WI38 (cell line): ENCODE data around the gene KCTD1.
A peak's percentile ranks its signal among the peaks of the same experiment; 100 is the strongest.

Source experiments
- H3K4me3 ChIP-seq: 2 replicates; pipeline ENCODE4 v1.5.1; 2011; ENCODE audit warnings: low read depth, mild to moderate bottlenecking, control low read depth, low read length
- TF ChIP-seq, protein P1 (sequence below): IDR thresholded peaks from 2 replicates; pipeline ENCODE4 v1.5.1; 2012; ENCODE audit warnings: low read depth, mild to moderate bottlenecking, control low read depth, low read length

The KCTD1 gene

DNA sequence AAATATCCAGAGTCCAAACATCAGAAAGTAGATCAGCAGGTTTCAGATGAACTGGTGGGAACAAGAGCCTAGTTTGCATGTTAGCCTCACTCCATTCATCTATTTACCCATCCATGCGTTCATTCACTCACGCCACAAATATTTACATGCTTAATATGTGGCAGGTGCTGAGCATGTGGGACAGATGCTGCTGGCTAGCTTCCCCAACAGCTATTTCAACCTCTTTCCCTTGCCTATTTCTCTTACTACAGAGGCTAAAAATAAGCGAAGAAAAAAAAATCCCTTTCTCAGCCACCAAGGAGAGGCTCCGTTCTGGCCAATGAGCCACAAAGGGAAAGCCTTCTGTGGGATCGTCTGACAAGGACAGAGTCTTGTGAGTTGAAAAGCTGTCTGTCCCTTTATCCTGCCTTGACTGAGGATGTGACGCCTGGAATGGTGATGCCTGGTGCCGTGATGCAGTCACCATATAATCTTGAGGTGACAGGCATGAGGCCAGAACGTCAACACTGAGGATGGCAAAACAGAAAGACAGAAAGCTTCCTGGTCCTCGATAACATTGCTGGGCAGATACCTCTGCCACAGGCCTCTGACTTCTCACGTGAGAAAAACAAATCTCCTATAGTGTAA is 78.2 kb downstream of the KCTD1 start:
- TF ChIP-seq, protein P1, sequence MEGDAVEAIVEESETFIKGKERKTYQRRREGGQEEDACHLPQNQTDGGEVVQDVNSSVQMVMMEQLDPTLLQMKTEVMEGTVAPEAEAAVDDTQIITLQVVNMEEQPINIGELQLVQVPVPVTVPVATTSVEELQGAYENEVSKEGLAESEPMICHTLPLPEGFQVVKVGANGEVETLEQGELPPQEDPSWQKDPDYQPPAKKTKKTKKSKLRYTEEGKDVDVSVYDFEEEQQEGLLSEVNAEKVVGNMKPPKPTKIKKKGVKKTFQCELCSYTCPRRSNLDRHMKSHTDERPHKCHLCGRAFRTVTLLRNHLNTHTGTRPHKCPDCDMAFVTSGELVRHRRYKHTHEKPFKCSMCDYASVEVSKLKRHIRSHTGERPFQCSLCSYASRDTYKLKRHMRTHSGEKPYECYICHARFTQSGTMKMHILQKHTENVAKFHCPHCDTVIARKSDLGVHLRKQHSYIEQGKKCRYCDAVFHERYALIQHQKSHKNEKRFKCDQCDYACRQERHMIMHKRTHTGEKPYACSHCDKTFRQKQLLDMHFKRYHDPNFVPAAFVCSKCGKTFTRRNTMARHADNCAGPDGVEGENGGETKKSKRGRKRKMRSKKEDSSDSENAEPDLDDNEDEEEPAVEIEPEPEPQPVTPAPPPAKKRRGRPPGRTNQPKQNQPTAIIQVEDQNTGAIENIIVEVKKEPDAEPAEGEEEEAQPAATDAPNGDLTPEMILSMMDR, result no peak
- H3K4me3 ChIP-seq, result no peak overlapping the region

DNA sequence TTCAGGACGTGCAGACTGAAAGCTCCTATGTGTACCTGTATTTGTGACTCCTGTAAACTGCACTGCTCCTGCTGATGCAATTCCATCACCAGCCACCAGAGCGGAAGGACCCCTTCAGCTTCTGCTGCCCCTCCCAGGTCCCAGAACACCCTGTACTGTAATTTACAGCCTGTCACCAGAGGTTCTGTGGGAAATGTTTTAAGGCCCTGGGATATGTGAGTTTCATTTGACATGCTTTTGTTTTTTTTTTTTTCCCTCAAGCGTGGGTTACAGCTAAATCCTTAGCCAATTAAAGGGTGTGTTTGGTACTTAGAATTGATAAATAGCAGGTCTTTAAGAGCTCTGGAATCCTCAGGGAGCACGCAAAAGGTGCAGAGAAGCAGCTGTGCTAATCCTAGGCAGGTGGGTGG is 79.4 kb downstream of the KCTD1 start:
- TF ChIP-seq, protein P1, result peak; percentile 65
- H3K4me3 ChIP-seq, result no peak overlapping the region

DNA sequence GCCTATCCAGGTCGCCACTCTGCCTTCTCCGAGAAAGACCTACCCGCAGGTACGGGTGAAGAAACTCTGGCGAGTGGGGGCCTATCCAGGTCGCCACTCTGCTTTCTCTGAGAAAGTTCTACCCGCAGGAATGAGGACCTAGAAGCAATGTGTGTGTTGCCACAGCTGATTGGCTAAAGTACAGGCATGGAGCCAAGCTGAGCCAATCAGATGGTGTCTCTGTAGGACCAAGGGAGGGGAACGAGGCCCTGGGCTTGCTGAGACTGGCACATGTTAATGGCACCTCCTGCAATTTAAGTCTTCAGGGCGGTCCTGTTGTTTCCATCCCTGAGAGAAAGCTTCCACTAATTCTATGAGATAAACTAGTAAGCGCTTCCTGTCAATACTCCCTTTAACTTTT is 82.3 kb downstream of the KCTD1 start:
- no peak overlapping the region for H3K4me3 ChIP-seq
- TF ChIP-seq, protein P1, result no peak

DNA sequence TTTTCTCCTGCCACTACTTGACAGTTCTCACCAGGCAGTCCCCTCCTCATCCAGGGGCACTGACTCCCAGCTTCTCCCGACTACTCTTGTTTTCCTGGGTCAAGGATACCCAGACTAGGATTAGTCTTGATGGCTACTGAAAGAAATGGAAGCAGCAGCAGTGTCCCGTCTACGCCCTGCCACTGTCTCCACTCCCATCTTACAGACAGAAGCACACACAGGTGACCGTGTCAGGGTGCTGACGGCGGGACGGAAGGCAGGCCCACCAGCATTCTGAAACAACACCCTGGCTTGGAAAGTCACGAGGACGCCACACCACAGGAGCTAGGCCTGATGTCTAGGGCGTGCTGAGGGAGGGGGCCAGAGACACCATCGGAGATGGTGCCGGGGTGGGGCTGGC is 82.9 kb downstream of the KCTD1 start:
- H3K4me3 ChIP-seq, result no peak overlapping the region
- TF ChIP-seq, protein P1, result no peak

DNA sequence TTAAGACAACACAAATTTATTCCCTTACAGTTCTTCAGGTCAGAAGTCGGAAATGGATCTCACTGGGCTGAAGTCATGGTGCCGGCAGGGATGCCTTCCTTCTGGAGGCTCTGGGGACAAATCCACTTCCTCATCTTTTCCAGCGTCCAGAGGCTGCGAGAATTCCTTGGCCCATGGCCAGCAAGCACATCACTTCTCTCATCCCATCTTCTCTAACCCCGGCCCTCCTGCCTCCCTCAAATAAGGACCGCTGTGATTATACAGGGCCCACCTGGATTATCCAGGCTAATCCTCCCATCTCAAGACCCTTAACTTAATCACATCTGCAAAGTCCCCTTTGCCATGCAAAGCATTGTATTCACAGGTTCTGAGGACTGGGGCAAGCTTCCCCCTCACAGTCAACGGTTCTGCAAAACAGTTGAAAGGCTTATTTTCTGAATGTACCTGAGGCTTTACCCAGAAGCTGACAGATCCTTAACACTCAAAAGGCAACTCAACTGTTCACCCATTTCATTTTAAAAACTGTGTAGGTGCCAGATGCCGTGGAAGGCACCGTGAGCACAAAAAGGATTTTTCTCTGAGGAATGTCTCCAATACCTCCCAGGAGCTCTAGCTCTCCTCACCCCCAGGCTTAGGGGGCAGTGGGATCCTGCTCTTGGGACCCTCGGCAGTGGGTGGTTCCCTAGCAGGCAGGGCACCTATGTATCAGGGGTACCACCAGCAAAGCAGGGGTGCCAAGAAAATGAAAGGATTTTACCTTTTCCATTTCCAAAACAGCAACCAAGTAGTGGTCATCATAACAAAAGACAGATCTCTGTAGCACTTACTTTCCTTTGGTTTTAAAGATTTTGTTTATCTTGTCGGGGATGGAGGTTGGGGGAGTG is 84.0 kb downstream of the KCTD1 start:
- TF ChIP-seq, protein P1, result no peak
- H3K4me3 ChIP-seq, result no peak overlapping the region

DNA sequence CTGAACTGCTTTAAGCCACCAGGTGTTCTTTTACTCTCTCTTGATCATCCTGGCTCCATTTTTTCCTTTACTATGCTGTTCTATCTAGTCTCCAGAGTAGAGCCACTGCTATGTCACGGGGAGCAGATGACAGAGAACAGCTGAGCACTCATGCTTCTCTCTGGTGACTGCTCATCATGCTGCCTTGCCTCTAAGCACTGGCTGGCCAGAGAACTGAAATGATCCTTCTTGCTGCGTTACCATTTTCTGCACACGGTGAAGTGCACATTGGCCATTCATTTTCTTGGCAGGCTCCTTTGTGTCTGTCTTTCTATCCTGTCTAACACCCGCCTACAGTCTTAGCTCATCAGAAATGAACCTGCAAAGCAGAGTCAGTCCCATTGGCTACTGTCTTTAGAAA is 86.0 kb downstream of the KCTD1 start:
- no peak overlapping the region for H3K4me3 ChIP-seq
- TF ChIP-seq, protein P1, result no peak

DNA sequence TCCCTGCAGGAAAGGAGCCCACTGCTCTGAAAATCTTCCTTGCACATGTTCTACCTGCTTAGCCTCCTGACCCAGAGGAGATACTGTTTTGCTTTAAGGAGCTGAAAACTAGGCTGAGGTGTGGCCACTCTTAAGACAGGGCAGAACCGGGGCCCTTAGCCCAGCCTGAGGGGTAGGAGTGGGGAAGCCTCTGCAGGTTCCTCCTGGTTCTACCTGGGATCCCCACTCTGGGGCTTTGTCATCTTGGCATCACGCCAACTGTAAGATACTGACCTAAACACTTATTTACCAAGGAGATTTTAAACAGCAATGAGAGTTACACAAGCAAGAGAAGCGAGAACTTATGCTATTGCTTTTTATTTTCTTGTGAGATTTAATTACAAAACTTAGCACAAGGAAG is 86.9 kb downstream of the KCTD1 start:
- TF ChIP-seq, protein P1, result no peak
- no peak overlapping the region for H3K4me3 ChIP-seq
